ENCODE data around the gene ZAR1L.

DNA sequence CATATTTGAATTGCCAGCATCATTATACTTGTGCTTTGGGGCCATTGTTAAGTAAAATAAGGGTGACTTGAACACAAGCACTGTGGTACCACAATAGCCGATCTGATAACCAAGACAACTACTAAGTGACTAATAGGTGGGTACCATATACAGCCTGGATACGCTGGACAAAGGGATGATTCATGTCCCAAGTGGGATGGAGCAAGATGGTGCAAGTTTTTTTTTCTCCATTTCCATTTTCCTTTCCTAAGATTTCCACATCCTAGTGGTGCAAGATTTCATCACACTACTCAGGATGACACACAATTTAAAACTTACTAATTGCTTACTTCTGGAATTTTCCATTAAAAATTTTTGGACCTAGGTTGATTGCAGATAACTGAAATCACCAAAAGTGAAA lies 15.3 kb upstream of the ZAR1L start:
- TF ChIP-seq, protein P1, sequence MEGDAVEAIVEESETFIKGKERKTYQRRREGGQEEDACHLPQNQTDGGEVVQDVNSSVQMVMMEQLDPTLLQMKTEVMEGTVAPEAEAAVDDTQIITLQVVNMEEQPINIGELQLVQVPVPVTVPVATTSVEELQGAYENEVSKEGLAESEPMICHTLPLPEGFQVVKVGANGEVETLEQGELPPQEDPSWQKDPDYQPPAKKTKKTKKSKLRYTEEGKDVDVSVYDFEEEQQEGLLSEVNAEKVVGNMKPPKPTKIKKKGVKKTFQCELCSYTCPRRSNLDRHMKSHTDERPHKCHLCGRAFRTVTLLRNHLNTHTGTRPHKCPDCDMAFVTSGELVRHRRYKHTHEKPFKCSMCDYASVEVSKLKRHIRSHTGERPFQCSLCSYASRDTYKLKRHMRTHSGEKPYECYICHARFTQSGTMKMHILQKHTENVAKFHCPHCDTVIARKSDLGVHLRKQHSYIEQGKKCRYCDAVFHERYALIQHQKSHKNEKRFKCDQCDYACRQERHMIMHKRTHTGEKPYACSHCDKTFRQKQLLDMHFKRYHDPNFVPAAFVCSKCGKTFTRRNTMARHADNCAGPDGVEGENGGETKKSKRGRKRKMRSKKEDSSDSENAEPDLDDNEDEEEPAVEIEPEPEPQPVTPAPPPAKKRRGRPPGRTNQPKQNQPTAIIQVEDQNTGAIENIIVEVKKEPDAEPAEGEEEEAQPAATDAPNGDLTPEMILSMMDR (IDR thresholded peaks at IDR 0.05; ENCODE audit: borderline replicate concordance, extremely low read depth, low read length, poor library complexity, severe bottlenecking) = no peak
- no peak for TF ChIP-seq EZH2 (IDR thresholded peaks at IDR 0.05; ENCODE audit: borderline replicate concordance, low read depth, low read length, severe bottlenecking)

Measured in DND-41 (cell line).